Upper lobe of right lung (tissue), 1 donor: ENCODE data around the gene TMC3. TPM values are rescaled to one million over a fixed set of nuclear protein-coding genes. Genes with fewer than 3 reads are reported as not detected.

ENCODE experiments used
- ATAC-seq: fragments of 200-7000 bp; cut with Tn5 transposase; one replicate; pipeline ENCODE4 v1.9.1; 2020; ENCODE audit warnings: mild to moderate bottlenecking, moderate library complexity
- DNase-seq: peaks from one replicate; pipeline ENCODE4 v3.0.0-alpha.2; 2020
- H3K27ac ChIP-seq: fragments of 200-600 bp; one replicate; pipeline ENCODE4 v1.8.0; 2022
- H3K27me3 ChIP-seq: fragments of 200-600 bp; one replicate; pipeline ENCODE4 v1.8.0; 2022; ENCODE audit warnings: mild to moderate bottlenecking
- H3K36me3 ChIP-seq: fragments of 200-600 bp; one replicate; pipeline ENCODE4 v1.8.0; 2022
- H3K4me1 ChIP-seq: fragments of 200-600 bp; one replicate; pipeline ENCODE4 v1.8.0; 2022
- H3K4me3 ChIP-seq: fragments of 200-600 bp; one replicate; pipeline ENCODE4 v1.8.0; 2022; ENCODE audit warnings: mild to moderate bottlenecking
- H3K9me3 ChIP-seq: fragments of 200-600 bp; one replicate; pipeline ENCODE4 v1.8.0; 2022
- intact Hi-C: fragments of 100-400 bp; cut with DNase I; formaldehyde crosslinking; loops from one replicate; pipeline ENCODE4 v1.11.0; 2022
- total RNA-seq: library from RNA; stranded (reverse); fragmentation: NEBNext Ultra II Directional; extraction: Animal tissue kit (Norgen Biotek cat#: 25700); gene quantifications from one replicate; pipeline ENCODE4 v1.2.1, GENCODE V29; 2021
- TF ChIP-seq, protein P1 (sequence below): fragments of 200-600 bp; IDR thresholded peaks from one replicate; pipeline ENCODE4 v1.8.0; 2022; ENCODE audit warnings: antibody characterized with exemption
- donor health status: DM: no; HTN: yes; CAD: no; lungs with severe emphysema.

The TMC3 gene
- total RNA-seq, 1 donor from 2014 or later = not detected

DNA sequence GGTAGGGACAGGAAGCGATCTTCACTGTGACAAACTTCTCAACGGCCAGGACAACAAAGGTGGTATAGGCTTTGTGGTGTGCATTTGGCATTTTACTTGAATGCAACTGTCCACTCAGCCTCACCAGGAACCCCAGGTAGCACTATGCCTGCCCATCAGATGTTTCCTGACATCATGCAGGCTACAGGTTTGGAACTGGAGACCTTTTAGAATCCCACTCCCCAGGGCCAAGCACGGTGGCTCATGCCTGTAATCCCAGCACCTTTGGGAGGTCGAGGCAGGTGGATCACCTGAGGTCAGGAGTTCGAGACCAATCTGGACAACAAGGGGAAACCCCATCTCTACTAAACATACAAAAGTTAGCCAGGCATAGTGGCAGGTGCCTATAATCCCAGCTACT lies 59.6 kb downstream of the TMC3 start:
- DNase-seq = no peak
- H3K27ac ChIP-seq = no peak overlapping the region
- intact Hi-C loops = no loop called here
- H3K36me3 ChIP-seq = peaks cover 31% of the 10 kb centered on the region
- no peak for ATAC-seq
- peaks cover 16% of the 10 kb centered on the region for H3K4me1 ChIP-seq
- no peak overlapping the region for H3K4me3 ChIP-seq
- no peaks in the 10 kb centered on the region for H3K9me3 ChIP-seq
- H3K27me3 ChIP-seq = no peaks in the 10 kb centered on the region
- TF ChIP-seq, protein P1, sequence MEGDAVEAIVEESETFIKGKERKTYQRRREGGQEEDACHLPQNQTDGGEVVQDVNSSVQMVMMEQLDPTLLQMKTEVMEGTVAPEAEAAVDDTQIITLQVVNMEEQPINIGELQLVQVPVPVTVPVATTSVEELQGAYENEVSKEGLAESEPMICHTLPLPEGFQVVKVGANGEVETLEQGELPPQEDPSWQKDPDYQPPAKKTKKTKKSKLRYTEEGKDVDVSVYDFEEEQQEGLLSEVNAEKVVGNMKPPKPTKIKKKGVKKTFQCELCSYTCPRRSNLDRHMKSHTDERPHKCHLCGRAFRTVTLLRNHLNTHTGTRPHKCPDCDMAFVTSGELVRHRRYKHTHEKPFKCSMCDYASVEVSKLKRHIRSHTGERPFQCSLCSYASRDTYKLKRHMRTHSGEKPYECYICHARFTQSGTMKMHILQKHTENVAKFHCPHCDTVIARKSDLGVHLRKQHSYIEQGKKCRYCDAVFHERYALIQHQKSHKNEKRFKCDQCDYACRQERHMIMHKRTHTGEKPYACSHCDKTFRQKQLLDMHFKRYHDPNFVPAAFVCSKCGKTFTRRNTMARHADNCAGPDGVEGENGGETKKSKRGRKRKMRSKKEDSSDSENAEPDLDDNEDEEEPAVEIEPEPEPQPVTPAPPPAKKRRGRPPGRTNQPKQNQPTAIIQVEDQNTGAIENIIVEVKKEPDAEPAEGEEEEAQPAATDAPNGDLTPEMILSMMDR = no peak

DNA sequence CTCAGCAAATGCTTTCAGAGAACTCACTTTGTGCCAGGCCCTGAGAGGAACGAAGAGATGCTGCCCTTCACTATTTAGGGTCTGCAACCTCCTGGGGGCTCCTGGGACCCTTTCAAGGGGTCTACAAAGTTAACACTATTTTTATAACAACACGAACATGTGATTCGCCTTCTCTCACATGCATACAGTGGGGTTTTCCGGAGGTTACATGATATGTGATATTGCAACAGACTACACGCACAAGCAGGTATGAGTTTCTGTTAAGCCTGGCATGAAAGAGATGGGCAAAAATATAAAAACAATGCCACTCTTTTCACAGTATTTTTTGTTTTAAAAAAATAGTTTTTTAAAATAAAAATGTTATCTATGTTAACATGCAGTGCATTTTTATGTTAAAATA lies 60.3 kb downstream of the TMC3 start:
- Histone ChIP-seq H3K27me3 (no peaks in the 10 kb centered on the region), H3K27ac (peak overlapping the region; percentile 75), H3K4me1 (peaks cover 16% of the 10 kb centered on the region), H3K36me3 (peaks cover 31% of the 10 kb centered on the region), H3K4me3 (no peak overlapping the region), H3K9me3 (no peaks in the 10 kb centered on the region)
- intact Hi-C loops = no loop called here
- DNase-seq = no peak
- TF ChIP-seq, protein P1 = no peak
- no peak for ATAC-seq

DNA sequence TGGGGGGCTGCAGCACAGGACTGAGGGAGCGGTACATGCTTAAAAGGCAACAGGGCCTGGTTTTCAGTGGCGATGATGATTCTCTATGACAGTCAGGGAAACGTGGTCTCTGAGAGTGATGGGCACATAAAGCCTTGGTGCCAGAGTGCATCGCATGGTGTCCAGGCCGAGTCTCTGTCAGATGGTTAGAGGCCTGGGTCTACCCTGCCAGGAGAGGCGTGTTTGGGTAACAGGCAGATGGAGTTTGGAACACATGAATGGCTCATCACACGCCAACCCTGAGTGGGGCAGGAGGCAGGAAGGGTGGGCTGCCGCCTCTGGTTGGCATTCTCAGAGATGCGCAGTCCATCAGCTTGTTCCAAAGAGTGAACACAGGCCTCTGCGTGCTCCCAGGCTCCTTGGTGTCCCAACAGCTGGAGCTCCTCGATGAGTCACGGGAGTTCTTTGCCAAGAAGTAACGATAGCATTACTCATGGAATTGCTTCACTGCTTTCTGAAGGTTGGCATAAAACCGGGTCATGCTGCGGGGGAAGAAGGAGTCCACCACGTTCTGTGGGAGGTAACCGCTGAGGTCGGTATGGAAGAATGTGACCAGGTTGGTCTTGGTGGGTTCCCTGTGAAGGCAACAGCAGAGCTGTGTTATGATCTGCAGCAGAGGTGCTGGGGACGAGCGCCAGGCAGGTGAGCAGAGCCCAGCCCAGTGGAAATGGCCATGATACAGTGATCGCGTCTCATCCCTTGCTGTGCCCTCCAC lies 61.0 kb downstream of the TMC3 start:
- Histone ChIP-seq H3K4me1 (peaks cover 16% of the 10 kb centered on the region), H3K27ac (peak overlapping the region; percentile 75)

DNA sequence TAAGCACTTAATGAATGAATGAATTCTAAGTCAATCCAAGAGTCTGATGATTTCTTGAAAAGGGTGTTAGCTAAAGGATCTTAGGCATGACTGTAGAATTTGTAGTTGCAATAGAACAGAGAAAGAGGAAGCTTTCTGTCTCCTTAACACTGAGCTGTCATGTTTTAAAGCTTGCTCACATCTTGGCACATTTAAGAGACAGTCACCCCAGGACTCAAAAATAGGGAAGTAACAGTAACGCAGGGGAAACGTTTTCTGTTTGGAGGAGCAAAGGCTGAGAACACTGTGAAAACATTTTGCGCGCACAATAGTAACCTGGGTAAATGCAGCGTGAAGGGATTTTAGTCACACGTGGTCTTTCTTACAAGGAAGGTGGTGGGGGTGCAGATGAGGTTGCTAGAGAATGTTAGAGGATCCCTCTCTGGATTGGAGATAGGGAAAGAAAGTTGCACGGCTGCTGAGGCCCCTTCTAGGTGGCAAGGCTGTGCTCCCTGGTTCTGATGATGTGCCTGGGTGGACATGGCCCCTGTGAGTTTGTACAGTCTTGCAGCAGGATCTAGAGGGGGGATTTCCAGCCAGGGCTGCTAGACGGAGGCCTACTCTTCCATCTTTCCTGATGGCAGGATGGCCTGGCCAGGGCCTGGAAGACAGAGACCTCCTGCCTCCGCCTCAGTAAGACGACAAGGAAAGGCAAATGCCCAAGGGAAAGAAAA lies 62.1 kb downstream of the TMC3 start:
- H3K27me3 ChIP-seq = no peaks in the 10 kb centered on the region
- ATAC-seq (peak; percentile 78), DNase-seq (no peak)
- peaks cover 16% of the 10 kb centered on the region for H3K4me1 ChIP-seq
- peaks cover 35% of the 10 kb centered on the region for H3K36me3 ChIP-seq
- H3K27ac ChIP-seq = peak overlapping the region; percentile 75
- TF ChIP-seq, protein P1 = no peak
- intact Hi-C loops = no loop called here
- H3K9me3 ChIP-seq = no peaks in the 10 kb centered on the region
- no peak overlapping the region for H3K4me3 ChIP-seq

More for the DNA sequence above, 61.0 kb downstream of the TMC3 start:
- intact Hi-C loops = no loop called here
- no peak overlapping the region for H3K4me3 ChIP-seq
- DNase-seq = peak; percentile 73
- H3K9me3 ChIP-seq = no peaks in the 10 kb centered on the region
- ATAC-seq = peak; percentile 69
- H3K27me3 ChIP-seq = no peaks in the 10 kb centered on the region
- peaks cover 33% of the 10 kb centered on the region for H3K36me3 ChIP-seq
- TF ChIP-seq, protein P1 = no peak

DNA sequence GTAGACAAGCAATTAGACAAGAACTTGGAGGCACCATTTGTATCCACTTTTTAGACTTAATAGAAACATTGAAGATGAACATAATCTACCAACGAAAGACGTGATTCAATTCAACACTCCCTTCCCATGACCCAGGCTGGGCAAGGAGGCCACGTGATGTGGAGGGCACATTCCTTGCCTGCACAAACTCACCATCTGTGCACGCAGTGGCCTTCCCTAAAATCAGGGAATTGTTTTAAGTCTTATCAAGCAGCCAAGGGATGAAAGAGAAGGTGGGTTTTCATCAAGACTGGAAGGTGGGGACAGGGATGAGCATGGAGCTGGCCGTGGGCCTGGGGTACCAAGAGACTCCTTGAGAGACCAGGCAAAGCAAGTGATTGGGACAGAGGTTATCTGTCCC lies 63.5 kb downstream of the TMC3 start:
- Histone ChIP-seq H3K36me3 (peaks cover 46% of the 10 kb centered on the region), H3K4me3 (no peak overlapping the region), H3K9me3 (no peaks in the 10 kb centered on the region), H3K27ac (no peak overlapping the region), H3K4me1 (peaks cover 16% of the 10 kb centered on the region), H3K27me3 (no peaks in the 10 kb centered on the region)
- ATAC-seq (no peak), DNase-seq (no peak)
- intact Hi-C loops = no loop called here
- TF ChIP-seq, protein P1 = no peak
